HG03457 (cell line): ENCODE measurements around the gene AURKAIP1.

Experiments used
- ATAC-seq: cut with Tn5 transposase; IDR thresholded peaks from one replicate; pipeline ENCODE4 v1.9.1; 2021; ENCODE audit warnings: moderate number of reproducible peaks; ENCODE audit not compliant: unreplicated experiment

AURKAIP1 gene

DNA sequence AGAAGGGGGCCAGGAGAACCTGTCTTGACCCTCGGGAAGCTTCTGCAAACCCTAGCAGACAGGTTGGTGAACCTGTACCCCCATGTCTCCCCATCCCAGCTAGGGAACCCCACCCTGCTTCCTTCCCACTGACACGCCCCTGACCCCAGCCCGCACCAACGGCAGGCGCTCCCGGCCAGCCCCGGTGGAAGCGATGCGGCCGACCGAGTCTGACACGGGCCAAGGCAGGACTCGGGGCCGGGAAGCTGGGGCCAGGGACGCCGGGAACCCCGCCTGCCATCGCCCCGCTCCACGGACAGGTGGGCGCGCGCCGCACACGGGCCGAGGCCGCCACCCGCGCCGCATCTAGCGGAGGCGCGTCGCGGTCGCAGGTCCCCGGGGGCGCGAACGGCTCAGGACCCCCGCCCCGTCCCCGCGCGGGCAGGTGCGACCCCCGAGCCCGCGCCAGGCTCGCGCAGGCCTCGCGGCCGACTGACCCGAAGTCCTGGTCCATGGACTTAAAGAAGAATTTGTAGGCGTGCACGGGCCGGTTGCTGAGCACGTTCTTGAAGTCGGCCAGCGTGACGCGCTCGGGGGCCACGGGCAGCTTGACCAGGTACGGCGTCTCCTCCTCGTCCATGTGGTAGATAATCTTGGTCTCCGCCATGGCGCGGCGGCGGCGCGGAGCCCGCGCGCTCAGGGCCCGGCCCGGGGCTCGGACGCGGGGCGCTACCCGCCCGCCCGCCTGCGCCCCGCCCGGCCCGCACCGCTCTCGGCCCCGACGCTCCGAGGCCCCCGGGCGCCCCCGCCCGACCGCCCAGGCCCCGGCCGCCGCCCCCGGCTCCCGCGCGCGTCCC is 26.4 kb downstream of the AURKAIP1 start:
- no peak for ATAC-seq

DNA sequence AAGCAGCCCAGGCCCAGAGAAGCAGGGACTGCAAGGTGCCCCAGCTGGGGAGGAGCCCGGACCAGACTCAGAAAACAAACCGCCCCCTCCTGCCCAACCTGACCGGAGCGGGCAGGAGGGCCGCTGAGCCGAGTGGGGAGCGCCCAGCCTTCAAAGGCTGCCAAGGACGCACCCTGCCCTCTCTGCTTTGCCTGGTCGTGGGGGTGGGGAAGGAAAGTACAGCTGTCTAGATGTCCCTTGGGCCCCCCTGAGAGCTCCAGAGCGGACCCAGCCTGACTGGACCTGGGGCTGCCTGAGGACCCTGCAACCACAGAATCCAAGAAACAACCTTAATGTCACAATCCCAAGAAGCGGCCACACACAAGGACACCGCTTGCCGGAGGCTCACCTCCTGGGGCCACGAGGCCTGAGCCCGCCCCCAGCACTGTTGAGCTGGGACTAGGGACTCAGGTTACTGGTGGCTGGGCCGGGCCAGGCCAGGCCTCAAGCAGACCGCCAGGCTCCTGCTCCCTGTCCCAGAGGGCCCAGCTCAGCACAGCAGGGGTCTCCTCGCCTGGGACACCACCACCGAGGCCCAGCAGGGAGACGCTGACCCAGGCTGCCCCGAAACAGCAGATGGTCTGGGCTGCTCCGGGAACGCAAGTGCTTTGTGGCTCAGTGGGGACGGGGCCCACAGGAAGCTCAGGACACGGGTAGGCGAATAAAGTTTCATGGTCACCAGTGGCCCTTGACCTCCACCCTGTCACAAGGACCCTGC is 27.2 kb downstream of the AURKAIP1 start:
- ATAC-seq: no peak

DNA sequence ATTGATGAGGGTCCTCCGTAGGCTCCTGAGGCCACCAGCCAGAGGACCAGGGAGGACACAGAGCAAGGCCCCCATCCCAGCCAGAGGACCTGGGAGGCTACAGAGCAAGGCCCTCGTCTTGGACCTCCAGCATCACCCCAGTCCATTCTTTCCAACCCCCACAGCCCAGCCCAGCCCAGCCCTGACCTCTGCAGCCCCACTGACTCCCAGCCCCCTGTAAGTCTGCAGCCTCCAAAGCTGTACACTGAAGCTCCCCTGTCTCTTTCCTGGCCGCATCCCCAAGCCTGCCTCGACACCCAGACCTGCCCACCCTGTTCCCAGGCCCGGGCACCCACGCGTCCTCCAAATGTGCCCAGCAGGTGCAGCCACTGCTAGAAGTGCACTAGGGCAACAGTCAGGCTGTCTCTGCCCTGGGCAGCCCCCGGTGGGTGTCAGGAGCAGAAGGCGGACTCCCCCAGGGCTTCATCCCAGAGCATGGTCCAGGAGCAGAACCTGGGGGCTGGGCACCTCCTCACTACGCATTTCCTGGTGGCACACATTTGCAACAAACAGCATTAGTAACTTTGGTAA is 27.9 kb downstream of the AURKAIP1 start:
- ATAC-seq: no peak

DNA sequence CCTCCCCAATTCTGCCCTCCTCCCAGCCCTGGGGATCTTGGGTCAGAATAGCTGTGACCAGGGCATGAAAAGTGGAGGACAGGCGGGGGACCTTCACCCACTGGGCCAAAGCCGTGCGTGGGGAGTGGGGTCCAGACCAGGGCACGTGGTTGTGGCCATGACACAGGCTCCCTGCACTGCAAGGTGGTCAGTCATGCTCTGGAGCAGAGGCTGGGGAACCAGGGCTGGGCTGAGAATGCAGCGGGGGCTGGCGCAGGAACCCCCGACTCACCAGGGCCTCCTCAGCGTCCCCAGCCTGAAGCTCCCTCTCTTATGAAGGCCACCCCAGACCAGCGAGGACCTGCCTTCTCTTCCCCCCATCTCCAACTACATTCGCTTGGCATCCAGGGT is 28.5 kb downstream of the AURKAIP1 start:
- no peak for ATAC-seq

DNA sequence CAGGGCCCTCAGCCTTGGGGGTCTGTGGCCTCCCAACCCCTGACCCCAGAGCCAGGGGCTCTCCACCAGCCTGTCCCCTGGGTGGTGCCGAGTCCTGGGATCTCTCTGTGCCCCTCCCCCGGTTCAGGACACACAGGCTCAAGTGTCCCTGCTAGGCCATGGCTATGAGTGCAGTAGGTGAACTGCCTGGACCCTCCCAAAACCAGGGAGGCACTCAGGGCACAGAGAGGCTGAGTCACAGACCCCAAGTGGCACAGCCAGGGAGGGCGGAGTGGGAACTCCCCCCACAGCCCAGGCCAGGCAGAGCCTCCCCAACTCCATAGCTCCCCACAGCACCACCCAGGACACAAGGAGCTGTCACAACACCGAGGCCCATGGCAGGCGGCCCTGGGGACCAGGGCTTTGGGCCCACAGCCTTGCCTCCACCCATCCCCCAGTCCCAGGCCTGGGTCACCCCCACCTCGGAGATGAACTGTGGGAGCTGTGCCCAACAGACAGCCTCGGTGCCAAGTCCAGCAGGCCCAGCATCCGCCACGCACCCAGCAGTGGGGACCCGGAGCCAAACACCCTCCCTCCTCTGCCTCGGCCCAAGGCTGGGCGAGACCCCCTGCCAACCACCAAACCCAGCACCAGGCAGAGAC is 29.0 kb downstream of the AURKAIP1 start:
- no peak for ATAC-seq

DNA sequence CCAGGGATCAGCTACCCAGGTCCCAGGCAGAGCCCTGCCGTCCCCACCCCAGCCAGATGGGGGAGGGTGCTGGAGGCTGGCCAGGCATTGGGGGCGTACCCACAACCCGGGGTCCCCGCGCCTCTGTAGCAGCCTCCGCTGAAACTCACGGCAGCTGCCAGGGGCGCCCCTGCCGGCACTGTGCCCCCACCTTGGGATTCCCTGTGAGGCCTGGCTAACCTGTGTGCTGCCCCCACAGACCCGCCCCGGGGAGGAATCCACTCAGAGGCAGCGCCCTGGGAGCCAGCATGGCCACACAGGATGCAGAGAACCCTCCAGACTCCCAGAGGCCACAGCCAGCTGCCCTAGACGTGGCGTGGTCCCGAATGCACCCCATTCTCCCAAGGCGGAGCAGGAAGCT is 29.6 kb downstream of the AURKAIP1 start:
- ATAC-seq: no peak

DNA sequence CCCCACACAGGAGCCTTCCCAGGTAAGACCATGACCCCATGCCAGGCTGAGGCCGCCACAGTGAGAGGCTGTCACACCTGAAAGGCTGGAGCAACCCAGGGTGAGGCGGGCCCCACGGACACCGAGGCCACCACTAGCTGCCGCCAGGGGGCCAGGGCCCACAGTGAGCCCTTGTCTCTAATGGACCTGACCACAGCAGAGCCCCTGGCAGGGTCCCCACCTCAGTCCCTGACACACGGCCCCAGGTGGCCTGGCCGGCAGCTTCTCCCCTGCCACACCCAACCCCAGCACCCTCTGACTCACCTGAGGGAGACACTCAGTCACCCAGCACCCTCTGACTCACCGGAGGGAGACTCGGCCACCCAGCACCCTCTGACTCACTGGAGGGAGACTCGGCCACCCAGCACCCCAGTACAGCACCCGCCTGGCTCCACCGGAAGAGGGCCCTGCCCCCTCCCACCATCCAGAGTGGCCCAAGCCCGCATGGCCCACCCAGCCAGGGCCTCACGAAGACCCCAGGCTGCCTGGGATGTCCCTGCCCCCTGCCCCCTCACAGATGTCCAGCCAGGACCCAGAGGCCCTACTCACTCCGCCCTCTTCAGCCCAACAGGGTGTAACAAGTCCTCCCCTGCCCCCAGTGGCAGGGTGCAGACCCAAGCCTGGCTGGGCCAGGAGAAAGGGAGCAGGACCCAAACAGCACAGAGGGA is 30.2 kb downstream of the AURKAIP1 start:
- no peak for ATAC-seq

DNA sequence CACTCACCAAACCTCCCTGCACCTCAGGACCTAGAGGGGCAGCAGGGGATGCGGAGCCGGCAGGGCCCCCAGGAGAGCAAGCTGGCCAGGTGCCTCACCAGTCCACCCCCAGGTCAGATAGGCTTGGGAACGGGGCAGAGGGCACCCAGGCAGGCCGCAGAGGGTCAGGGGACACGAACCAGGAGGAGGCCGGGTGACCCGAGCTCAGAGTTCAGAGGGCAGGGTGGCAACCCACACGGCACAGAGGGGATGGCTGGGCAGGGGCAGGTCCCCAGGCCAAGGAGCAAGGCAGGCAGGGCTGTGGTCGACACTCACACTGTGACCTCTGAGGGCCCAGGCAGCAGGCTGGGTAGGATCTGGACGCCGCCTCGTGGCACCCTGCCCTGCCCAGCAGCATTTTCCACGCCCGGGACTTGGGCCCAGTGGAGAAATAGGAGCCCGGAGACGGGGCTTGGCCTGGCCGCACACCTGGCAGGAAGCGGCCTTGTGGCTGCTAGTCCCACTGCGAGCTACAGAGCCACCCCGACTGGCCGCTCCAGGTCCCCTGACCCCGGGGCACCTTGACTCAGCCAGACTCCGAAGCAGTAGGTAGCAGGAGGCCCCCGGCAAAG is 31.1 kb downstream of the AURKAIP1 start:
- no peak for ATAC-seq

DNA sequence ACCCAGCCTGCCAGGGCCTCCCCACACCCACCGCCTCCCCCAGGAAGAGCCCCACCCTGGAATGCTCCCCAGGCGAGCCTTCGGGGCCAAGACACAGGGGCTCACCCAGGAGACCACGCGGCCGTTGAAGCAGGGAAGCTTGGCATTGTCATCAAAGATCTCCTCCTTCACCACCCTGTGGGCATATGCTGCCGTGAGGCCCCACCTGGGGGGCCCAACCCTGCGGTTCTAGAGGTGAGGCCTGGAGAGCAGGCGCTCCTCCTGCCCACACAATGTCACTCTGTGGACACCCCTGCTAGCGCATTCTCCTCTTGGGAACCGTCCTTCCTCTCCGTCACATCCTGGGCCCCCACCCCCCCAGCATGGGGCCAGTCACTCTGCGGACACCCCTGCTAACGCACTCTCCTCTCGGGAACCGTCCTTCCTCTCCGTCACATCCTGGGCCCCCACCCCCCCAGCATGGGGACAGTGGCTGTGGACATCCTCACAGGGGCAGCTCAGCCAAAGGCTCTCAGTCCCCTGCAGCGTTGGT is 32.4 kb downstream of the AURKAIP1 start:
- ATAC-seq: no peak

DNA sequence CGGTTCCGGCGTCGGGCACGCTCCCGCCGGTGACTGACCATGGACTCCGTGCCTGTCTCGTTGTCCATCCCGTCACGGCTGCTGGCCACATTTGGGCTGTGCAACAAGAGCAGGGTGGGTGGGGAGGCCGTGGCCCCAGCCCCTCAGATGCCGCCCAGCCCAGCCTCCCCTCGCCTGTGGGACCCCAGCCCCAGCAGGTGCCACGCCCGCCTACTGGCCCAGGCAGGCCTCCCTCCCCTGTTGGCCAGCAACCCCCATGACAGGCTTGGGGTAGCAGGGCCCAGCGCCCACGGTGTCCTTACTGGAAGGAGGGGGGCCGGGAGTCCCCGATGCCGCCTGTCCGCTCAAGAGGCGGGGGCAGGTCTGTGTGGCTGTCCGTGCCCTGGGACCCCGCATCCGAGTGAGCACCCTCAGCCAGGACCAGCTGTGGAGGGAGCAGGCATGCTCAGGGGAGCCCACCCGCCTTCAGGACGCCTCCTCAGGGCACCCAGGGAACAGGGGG is 32.9 kb downstream of the AURKAIP1 start:
- no peak for ATAC-seq

DNA sequence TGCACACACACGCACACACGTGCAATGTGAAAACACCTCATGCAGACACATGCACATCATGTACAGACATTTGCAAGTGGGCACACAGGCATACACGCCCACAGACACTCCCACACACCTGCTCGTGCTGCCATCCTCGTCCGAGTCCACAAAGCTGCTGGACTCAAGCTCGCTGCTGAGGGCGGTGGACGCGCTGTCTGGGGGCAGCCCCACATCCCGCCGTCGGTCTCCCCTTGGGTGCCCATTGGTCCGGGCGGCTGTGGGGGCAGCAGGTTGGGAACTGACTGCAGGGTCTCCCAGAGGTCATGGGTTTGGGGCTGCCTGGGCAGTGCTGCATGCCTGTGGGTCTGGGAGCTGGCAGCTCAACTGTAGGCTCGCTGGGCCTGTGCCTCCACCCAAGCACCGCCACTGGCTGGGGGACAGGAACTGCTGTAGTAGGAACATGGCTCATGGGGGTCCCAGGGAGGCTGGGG is 33.4 kb downstream of the AURKAIP1 start:
- ATAC-seq: no peak

DNA sequence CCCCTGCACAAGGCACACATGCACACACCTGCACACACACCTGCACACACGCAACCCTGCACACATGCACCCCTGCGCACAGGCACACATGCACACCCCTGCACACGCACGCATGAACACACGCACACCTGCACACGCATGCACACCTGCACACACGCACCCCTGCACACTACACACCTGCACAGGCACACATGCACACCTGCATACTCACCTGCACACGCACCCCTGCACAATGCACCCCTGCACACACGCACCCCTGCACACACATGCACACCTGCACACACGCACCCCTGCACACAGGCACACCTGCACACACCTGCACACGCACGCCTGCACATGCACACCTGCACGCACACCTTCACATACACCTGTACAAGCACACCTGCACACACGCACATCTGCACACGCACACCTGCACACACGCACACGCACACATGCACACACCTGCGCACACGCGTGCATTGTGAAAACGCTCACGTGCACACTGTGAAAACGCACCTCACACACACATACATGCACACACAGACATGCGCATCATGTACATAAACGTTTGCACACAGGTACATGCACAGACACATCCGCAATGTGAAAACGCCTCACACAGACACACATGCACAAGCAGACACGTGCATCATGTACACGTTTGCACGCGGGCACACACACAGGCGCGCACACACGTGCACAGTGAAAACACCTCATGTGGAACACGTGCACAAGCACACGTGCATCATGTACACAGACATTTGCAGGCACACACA is 34.0 kb downstream of the AURKAIP1 start:
- ATAC-seq: no peak

DNA sequence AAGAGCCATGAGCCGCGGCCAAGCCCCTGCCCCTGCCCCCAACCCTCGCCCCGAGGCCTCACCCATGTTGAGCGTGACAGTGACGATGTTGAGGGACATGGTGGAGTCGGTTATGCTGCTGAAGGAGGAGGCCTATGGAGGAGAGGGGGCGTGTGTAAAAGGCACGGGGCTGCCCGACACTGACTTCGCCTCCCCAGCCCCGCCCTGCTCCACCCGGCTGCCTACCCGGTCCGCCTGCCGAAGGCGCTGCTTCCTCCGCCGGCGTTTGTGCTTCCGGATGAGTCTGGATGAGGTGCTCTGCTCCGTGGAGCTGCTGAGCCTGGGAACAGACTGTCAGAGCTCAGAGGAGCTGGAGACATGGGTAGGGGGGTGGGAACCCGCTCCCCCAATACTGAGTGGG is 34.8 kb downstream of the AURKAIP1 start:
- ATAC-seq: no peak

DNA sequence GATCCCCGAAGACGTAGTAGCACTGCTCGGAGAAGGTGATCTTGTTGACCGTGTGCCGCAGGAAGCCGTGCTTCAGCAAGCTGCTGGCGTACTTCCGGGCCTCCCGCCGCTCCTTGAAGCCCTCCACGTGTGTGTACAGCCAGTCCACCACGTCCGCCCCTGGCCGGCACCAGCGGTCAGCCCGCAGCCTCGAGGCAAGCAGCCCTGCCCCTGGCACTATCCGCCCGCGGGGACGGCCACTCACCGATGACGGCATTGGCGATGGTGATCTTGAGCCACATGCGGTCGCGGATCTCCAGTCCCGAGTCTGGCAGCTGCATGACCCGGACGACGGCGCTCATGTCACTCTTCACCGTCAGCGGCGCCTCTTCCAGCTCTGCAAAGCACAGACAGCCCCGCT is 36.7 kb downstream of the AURKAIP1 start:
- ATAC-seq: no peak

DNA sequence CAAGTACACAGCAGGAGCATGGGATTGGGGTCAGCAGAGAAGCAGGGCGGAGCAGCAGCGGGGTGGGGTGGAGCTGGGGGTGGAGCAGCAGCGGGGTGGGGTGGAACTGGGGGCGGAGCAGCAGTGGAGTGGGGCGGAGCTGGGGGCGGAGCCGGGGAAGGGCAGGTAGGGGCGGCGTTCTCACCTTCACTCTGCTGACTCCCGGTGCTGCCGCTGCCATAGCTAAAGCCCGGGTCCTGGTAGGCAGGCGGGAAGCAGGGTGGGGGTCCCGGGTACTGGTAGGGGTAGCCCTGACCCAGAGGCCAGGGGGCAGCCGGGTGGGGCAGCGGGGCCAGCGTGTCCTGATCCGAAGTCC is 37.2 kb downstream of the AURKAIP1 start:
- no peak for ATAC-seq

DNA sequence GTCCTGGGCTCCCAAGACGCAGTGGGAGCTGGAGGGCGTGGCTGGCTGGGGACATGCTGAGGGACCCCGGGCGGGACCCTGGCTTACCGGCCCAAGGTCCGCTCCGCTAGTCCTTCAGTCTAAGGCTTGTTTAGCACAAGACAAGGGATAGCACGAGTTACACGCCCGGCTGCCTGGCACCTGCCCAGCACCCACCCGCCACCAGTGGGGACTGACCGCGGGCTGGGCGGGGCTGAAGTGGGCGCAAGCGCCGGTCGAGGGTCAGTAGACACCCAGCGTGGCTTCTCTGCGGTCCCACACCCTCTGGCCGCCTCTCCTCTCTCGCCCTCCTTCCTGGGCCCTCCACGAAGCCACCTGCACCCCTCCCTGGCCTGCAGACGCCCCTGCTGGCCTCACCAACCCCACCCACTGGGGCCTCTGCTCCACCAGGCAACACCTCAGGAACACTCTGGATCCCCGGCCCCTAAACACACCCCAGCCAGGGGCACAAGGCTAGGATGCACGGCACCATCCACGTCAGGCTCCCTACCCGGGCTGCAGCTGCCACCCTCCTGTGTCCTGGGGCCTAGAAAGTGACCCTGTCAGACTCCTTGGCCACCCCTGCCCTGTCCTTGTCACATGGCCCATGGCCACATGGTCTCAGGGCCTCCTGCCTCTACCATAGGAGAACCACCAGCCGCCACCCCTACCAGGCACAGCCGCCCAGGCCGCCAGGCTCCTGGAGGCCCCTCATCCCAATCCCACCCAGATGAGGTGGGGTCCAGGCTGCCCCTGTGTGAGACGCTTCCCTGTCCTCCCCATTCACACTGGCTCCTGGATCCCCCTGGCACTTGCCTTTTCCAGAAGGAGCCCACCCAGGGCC is 37.8 kb downstream of the AURKAIP1 start:
- no peak for ATAC-seq

DNA sequence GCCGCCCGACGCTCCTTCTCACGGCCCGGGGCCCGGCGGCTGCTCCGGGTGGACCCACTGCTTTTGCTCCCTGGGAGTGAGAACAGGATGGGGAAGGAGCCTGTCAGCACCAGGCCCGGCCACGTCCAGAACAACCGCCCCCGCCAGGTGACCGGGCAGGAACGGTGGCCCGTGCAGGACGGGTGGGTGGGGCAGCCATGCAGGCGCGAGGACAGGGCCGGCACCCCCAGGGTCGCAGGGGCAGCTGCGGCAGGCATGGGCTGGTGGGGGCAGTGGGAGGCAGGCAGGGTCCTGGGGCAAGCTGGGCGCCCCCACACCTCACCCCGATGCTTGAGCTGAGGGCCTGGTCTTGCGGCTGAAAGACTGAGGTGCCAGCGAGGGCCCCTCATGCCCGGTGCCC is 38.6 kb downstream of the AURKAIP1 start:
- ATAC-seq: no peak

DNA sequence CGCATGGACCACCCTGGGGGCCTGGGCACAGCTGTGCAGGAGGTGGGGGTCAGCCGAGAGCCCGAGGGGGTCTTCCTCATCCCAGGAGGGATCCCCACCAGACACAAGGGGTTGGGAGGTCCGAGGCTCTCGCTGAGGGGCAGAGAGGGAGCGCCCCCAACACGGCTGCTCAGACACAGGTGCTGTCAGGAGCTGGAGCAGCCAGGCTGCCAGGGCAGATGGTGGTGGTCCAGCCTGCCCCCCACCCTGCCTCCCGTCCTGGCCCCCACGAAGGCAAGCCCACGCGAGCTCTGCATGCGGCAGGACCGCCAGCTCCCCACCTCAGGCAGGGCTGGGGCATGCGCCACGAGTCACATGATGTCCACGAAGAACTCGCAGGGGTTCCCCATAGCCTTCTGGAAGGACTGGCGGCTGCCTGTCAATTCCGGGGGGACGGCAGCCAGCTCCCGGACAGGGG is 39.2 kb downstream of the AURKAIP1 start:
- ATAC-seq: no peak
